Measurements from ENCODE around the gene NHERF1. TPM values are rescaled to one million over a fixed set of nuclear protein-coding genes. Genes with fewer than 3 reads are reported as not detected.

NHERF1 gene
- total and polyA plus RNA-seq, 2 of the 13 experiments (the other 11 are each of a cell fraction or from before 2014, with no cell fraction given): 169 to 269 TPM

DNA sequence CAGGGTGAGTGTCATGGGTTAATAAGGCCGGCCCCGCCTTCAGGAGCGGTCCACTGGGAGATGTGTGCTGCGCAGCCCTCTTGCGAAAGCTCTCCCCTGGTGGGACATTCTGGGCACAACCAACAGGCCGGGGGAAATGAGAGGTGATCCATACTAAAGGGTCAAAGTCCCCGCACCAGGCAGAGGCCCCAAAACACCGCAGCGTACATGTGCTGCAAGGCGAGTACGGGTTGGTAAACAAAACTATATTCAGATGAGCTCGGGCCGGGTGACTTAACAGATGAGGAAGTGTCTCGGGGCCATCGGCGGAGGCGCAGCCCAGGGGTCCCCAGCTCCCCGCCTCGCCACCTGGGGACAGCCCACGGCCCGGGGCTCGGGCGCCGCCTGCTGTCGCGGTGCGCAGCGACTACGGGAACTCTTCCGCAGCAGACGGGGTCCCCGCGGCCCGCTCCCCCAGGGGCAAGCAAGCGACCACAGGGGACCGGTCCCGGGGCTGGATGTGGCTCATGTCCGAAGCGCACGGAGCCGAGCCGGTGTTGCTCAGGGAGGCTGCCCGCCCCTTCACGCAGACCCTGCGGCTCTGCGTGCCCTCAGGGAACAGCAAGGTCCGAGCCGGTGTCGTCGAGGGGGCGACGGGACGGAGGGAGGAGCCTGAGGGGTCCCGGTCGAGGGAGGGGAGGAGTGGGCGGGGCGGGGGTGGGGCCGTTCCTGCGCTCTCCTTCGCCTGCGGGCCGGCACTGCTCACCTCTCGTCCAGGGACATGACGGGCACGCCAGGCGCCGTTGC is 11.7 kb upstream of the NHERF1 start, which contains the start of gene RAB37 (continued):
- TF ChIP-seq, protein P1, sequence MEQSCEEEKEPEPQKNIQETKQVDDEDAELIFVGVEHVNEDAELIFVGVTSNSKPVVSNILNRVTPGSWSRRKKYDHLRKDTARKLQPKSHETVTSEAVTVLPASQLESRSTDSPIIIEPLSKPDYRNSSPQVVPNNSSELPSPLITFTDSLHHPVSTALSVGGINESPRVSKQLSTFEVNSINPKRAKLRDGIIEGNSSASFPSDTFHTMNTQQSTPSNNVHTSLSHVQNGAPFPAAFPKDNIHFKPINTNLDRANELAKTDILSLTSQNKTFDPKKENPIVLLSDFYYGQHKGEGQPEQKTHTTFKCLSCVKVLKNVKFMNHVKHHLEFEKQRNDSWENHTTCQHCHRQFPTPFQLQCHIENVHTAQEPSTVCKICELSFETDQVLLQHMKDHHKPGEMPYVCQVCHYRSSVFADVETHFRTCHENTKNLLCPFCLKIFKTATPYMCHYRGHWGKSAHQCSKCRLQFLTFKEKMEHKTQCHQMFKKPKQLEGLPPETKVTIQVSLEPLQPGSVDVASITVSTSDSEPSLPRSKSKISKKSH (CRISPR knock-in tag; IDR thresholded peaks at IDR 0.05; ENCODE audit: borderline replicate concordance): peak; percentile 23; the same call in 1 of the 2 replicates
- TF ChIP-seq ZNF605 (CRISPR knock-in tag; IDR thresholded peaks at IDR 0.05): peak; percentile 85
- no peak for TF ChIP-seq SNAI1 (CRISPR knock-in tag; IDR thresholded peaks at IDR 0.05; ENCODE audit: borderline replicate concordance)
- peak; percentile 78; the same call in 1 of the 2 replicates for TF ChIP-seq KDM4B (CRISPR knock-in tag; IDR thresholded peaks at IDR 0.05)
- no peak for TF ChIP-seq TOE1 (CRISPR knock-in tag; IDR thresholded peaks at IDR 0.05)
- TF ChIP-seq HNF4G (IDR thresholded peaks at IDR 0.05; ENCODE audit: borderline replicate concordance, low read depth, low read length): peak; percentile 99
- TF ChIP-seq HNF4G (CRISPR knock-in tag; IDR thresholded peaks at IDR 0.05; ENCODE audit: borderline replicate concordance, low read depth): peak; percentile 99
- no peak for TF ChIP-seq STAT5B (CRISPR knock-in tag; IDR thresholded peaks at IDR 0.05)
- no peak for TF ChIP-seq TCF7 (IDR thresholded peaks at IDR 0.05; ENCODE audit: low read depth)
- peak; percentile 97 for TF ChIP-seq CEBPG (CRISPR knock-in tag; IDR thresholded peaks at IDR 0.05)
- no peak for TF ChIP-seq PAF1 (CRISPR knock-in tag; IDR thresholded peaks at IDR 0.05)
- TF ChIP-seq JUNB (CRISPR knock-in tag; IDR thresholded peaks at IDR 0.05; ENCODE audit: borderline replicate concordance): no peak
- TF ChIP-seq, protein P2, sequence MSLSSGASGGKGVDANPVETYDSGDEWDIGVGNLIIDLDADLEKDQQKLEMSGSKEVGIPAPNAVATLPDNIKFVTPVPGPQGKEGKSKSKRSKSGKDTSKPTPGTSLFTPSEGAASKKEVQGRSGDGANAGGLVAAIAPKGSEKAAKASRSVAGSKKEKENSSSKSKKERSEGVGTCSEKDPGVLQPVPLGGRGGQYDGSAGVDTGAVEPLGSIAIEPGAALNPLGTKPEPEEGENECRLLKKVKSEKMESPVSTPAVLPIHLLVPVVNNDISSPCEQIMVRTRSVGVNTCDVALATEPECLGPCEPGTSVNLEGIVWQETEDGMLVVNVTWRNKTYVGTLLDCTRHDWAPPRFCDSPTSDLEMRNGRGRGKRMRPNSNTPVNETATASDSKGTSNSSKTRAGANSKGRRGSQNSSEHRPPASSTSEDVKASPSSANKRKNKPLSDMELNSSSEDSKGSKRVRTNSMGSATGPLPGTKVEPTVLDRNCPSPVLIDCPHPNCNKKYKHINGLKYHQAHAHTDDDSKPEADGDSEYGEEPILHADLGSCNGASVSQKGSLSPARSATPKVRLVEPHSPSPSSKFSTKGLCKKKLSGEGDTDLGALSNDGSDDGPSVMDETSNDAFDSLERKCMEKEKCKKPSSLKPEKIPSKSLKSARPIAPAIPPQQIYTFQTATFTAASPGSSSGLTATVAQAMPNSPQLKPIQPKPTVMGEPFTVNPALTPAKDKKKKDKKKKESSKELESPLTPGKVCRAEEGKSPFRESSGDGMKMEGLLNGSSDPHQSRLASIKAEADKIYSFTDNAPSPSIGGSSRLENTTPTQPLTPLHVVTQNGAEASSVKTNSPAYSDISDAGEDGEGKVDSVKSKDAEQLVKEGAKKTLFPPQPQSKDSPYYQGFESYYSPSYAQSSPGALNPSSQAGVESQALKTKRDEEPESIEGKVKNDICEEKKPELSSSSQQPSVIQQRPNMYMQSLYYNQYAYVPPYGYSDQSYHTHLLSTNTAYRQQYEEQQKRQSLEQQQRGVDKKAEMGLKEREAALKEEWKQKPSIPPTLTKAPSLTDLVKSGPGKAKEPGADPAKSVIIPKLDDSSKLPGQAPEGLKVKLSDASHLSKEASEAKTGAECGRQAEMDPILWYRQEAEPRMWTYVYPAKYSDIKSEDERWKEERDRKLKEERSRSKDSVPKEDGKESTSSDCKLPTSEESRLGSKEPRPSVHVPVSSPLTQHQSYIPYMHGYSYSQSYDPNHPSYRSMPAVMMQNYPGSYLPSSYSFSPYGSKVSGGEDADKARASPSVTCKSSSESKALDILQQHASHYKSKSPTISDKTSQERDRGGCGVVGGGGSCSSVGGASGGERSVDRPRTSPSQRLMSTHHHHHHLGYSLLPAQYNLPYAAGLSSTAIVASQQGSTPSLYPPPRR (CRISPR knock-in tag; IDR thresholded peaks at IDR 0.05; ENCODE audit: borderline replicate concordance): peak; percentile 85; the same call in 1 of the 2 replicates
- TF ChIP-seq ZNF713 (CRISPR knock-in tag; IDR thresholded peaks at IDR 0.05): no peak
- peak; percentile 88 for TF ChIP-seq ZNF124 (CRISPR knock-in tag; IDR thresholded peaks at IDR 0.05)
- no peak for TF ChIP-seq SNRNP70 (IDR thresholded peaks at IDR 0.05; ENCODE audit: low read depth, low read length)
- TF ChIP-seq TOPORS (CRISPR knock-in tag; IDR thresholded peaks at IDR 0.05): peak; percentile 65; the same call in 1 of the 2 replicates
- TF ChIP-seq NCOA5 (CRISPR knock-in tag; IDR thresholded peaks at IDR 0.05): no peak
- TF ChIP-seq ZFP62 (CRISPR knock-in tag; IDR thresholded peaks at IDR 0.05): no peak
- TF ChIP-seq ZNF232 (CRISPR knock-in tag; IDR thresholded peaks at IDR 0.05; ENCODE audit: borderline replicate concordance): no peak
- no peak for TF ChIP-seq PRPF4 (IDR thresholded peaks at IDR 0.05; ENCODE audit: low read depth, low read length, poor library complexity, severe bottlenecking)
- TF ChIP-seq, protein P3, sequence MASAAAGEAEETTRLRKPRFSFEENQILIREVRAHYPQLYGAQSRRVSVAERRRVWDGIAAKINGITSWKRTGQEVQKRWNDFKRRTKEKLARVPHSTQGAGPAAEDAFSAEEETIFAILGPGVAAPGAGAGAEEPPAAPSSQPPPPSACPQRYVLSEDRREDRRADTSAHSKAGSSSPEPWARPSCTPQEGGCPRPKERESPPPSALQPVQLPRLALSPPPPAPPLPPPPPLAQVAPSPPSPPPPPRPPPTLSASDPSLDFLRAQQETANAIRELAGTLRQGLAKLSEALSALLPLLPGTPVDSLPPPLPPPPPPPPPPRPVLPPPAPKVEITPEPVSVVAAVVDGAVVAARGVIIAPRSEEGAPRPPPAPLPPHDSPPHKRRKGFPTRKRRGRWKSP (CRISPR knock-in tag; IDR thresholded peaks at IDR 0.05): peak; percentile 81
- no peak for TF ChIP-seq NFE2L1 (CRISPR knock-in tag; IDR thresholded peaks at IDR 0.05; ENCODE audit: borderline replicate concordance)
- TF ChIP-seq ZNF3 (CRISPR knock-in tag; IDR thresholded peaks at IDR 0.05): peak; percentile 51; the same call in 1 of the 2 replicates
